H1 (cell line): Measurements from ENCODE around the gene KCNA5. TPM values are rescaled to one million over a fixed set of nuclear protein-coding genes. Genes with fewer than 3 reads are reported as not detected.

Experiments used
- CTCF ChIA-PET: fragments of 300-600 bp; sonication (Branson Sonifier 250); formaldehyde crosslinking; loops from one replicate; lab custom pipeline; 2021; ENCODE audit not compliant: partially characterized antibody; lab: Charles Lee
- POLR2A ChIA-PET: fragments of 300-600 bp; sonication (Branson Sonifier 250); formaldehyde crosslinking; loops from one replicate; lab custom pipeline; 2021; ENCODE audit warnings: inconsistent platforms; ENCODE audit not compliant: partially characterized antibody; lab: Charles Lee
- DNase-seq, 2 experiments: peaks; one replicate each; pipeline versions ENCODE4 v3.0.0 to v3.0.0-alpha.2; 2010 to 2022; ENCODE audit warnings: low spot score in 2 of 2, low read depth in 1 of 2, mixed read lengths in 1 of 2
- FAIRE-seq: peaks from 2 replicates; lab custom pipeline; 2011; peaks lifted over from hg19 to GRCh38; lab: Jason Lieb, UNC
- H2AFZ ChIP-seq: 2 replicates; pipeline ENCODE4 v1.8.1; 2012; ENCODE audit warnings: low read length, inconsistent platforms
- H2AK5ac ChIP-seq: 2 replicates; pipeline ENCODE4 v1.6.1; 2013; ENCODE audit warnings: low read depth, low read length
- H2BK120ac ChIP-seq: replicated peaks from 2 replicates; pipeline ENCODE3; 2013; ENCODE audit warnings: low read depth, low read length, inconsistent platforms
- H2BK12ac ChIP-seq: 2 replicates; pipeline ENCODE4 v1.6.1; 2013; ENCODE audit warnings: low read depth, low read length
- H2BK15ac ChIP-seq: 2 replicates; pipeline ENCODE4 v1.6.1; 2013; ENCODE audit warnings: low read length
- H2BK20ac ChIP-seq: 2 replicates; pipeline ENCODE4 v1.6.1; 2013; ENCODE audit warnings: low read length
- H2BK5ac ChIP-seq: 2 replicates; pipeline ENCODE4 v1.6.1; 2013; ENCODE audit warnings: low read depth, low read length
- H3K14ac ChIP-seq: 2 replicates; pipeline ENCODE4 v1.6.1; 2013; ENCODE audit warnings: inconsistent platforms; ENCODE audit not compliant: insufficient read length
- H3K18ac ChIP-seq: 2 replicates; pipeline ENCODE4 v1.6.1; 2013; ENCODE audit warnings: low read length; ENCODE audit errors: extremely low read depth
- H3K23ac ChIP-seq: 2 replicates; pipeline ENCODE4 v1.6.1; 2013; ENCODE audit warnings: inconsistent platforms; ENCODE audit not compliant: insufficient read length
- H3K23me2 ChIP-seq: 2 replicates; pipeline ENCODE4 v1.6.1; 2013; ENCODE audit warnings: low read depth, low read length
- H3K27ac ChIP-seq: 2 replicates; pipeline ENCODE4 v1.6.1; 2011; ENCODE audit warnings: low read depth, low read length, inconsistent platforms
- H3K27me3 ChIP-seq, 4 experiments: replicated peaks in 1 of 4; 1 replicate in 1 of 4; 2 replicates in 3 of 4; pipeline versions ENCODE4 v1.6.1 to v1.8.1; 2011 to 2013; ENCODE audit warnings: low read length in 3 of 4, mild to moderate bottlenecking in 3 of 4, inconsistent platforms in 2 of 4, mixed read lengths in 2 of 4, moderate library complexity in 1 of 4; ENCODE audit not compliant: control insufficient read depth in 3 of 4, insufficient read depth in 3 of 4; ENCODE audit errors: extremely low read depth in 1 of 4
- H3K36me3 ChIP-seq, 4 experiments: 2 replicates each; pipeline versions ENCODE4 v1.6.1 to v1.8.1; 2011 to 2013; ENCODE audit warnings: mild to moderate bottlenecking in 4 of 4, low read length in 3 of 4, moderate library complexity in 2 of 4, control low read depth in 1 of 4, inconsistent platforms in 1 of 4; ENCODE audit not compliant: insufficient read depth in 4 of 4, control insufficient read depth in 2 of 4
- H3K4ac ChIP-seq: replicated peaks from 2 replicates; pipeline ENCODE3; 2013; ENCODE audit warnings: low read length, low read depth, mixed read lengths, inconsistent platforms; ENCODE audit not compliant: insufficient read length
- H3K4me1 ChIP-seq, 4 experiments: replicated peaks in 1 of 4; 1 replicate in 1 of 4; 2 replicates in 3 of 4; pipeline versions ENCODE4 v1.6.1 to v1.8.1; 2011 to 2013; ENCODE audit warnings: low read length in 3 of 4, inconsistent platforms in 2 of 4, mixed read lengths in 1 of 4; ENCODE audit not compliant: insufficient read depth in 4 of 4, control insufficient read depth in 3 of 4
- H3K4me2 ChIP-seq, 2 experiments: 2 replicates each; pipeline versions ENCODE4 v1.6.1 to v1.8.1; 2011 to 2013; ENCODE audit warnings: low read depth in 2 of 2, low read length in 2 of 2, control low read depth in 1 of 2, inconsistent platforms in 1 of 2, mild to moderate bottlenecking in 1 of 2; ENCODE audit not compliant: insufficient read depth in 1 of 2
- H3K4me3 ChIP-seq, 4 experiments: fragments of 200-600, 300-600 bp in 1 of 4; sonication (generic), shearing (Covaris generic), sonication (Bioruptor Twin) in 1 of 4; 2 replicates each; pipeline versions ENCODE4 v1.5.1 to v1.8.1; 2011 to 2016; ENCODE audit warnings: low read length in 4 of 4, low read depth in 3 of 4, control low read depth in 2 of 4, inconsistent platforms in 2 of 4, mild to moderate bottlenecking in 2 of 4, mixed read lengths in 1 of 4, moderate library complexity in 1 of 4; ENCODE audit not compliant: insufficient read depth in 2 of 4; ENCODE audit errors: extremely low read depth in 1 of 4
- H3K56ac ChIP-seq: replicated peaks from 2 replicates; pipeline ENCODE3; 2013; ENCODE audit warnings: low read depth, mild to moderate bottlenecking, mixed read lengths, low read length, inconsistent platforms; ENCODE audit not compliant: insufficient read length
- H3K79me1 ChIP-seq: 2 replicates; pipeline ENCODE4 v1.6.1; 2013; ENCODE audit warnings: low read depth, low read length, control low read depth
- H3K79me2 ChIP-seq, 2 experiments: 2 replicates each; pipeline versions ENCODE4 v1.6.1 to v1.8.1; 2012 to 2013; ENCODE audit warnings: low read length in 2 of 2, mild to moderate bottlenecking in 2 of 2, inconsistent platforms in 1 of 2; ENCODE audit not compliant: insufficient read depth in 2 of 2, control insufficient read depth in 1 of 2
- H3K9ac ChIP-seq, 4 experiments: replicated peaks in 1 of 4; 1 replicate in 1 of 4; 2 replicates in 3 of 4; pipeline versions ENCODE4 v1.6.1 to v1.8.1; 2011 to 2013; ENCODE audit warnings: low read depth in 3 of 4, low read length in 3 of 4, control low read depth in 2 of 4, mild to moderate bottlenecking in 2 of 4, moderate library complexity in 2 of 4, inconsistent platforms in 1 of 4; ENCODE audit errors: extremely low read depth in 1 of 4
- H3K9me3 ChIP-seq, 2 experiments: 2 replicates each; pipeline versions ENCODE4 v1.6.1 to v1.8.1; 2012 to 2013; ENCODE audit warnings: mild to moderate bottlenecking in 2 of 2, moderate library complexity in 2 of 2, control low read depth in 1 of 2, inconsistent platforms in 1 of 2, low read depth in 1 of 2, low read length in 1 of 2, mixed read lengths in 1 of 2; ENCODE audit not compliant: insufficient read depth in 2 of 2
- H4K20me1 ChIP-seq, 2 experiments: replicated peaks in 1 of 2; 2 replicates each; pipeline versions ENCODE3 to v1.8.1; 2011 to 2013; ENCODE audit warnings: inconsistent platforms in 2 of 2, low read length in 2 of 2, mild to moderate bottlenecking in 1 of 2; ENCODE audit not compliant: insufficient read depth in 2 of 2, control insufficient read depth in 1 of 2
- H4K5ac ChIP-seq: 2 replicates; pipeline ENCODE4 v1.6.1; 2013; ENCODE audit warnings: low read length, low read depth, mixed read lengths, inconsistent platforms; ENCODE audit not compliant: insufficient read length
- H4K8ac ChIP-seq: 2 replicates; pipeline ENCODE4 v1.8.0; 2013; ENCODE audit warnings: mild to moderate bottlenecking, moderate library complexity, low read length, inconsistent platforms; ENCODE audit not compliant: insufficient read depth; ENCODE audit errors: extremely low read depth
- H4K91ac ChIP-seq: replicated peaks from 2 replicates; pipeline ENCODE3; 2013; ENCODE audit warnings: low read length, mixed read lengths, inconsistent platforms; ENCODE audit not compliant: insufficient read length
- CHD1 ChIP-seq: IDR thresholded peaks from 2 replicates; pipeline ENCODE4 v1.6.1; 2012; ENCODE audit warnings: low read depth, low read length, improper control_type of control experiment
- GABPA ChIP-seq: IDR thresholded peaks from 2 replicates; pipeline ENCODE4 v1.6.1; 2011; ENCODE audit warnings: mild to moderate bottlenecking, low read length, moderate library complexity, borderline replicate concordance; ENCODE audit not compliant: insufficient read depth
- JUN ChIP-seq: IDR thresholded peaks from 2 replicates; pipeline ENCODE4 v1.6.1; 2011; ENCODE audit warnings: low read depth, mild to moderate bottlenecking, improper control_type of control experiment, low read length
- JUND ChIP-seq: IDR thresholded peaks from 2 replicates; pipeline ENCODE4 v1.6.1; 2011; ENCODE audit warnings: mild to moderate bottlenecking, improper control_type of control experiment, low read length
- RAD21 ChIP-seq, 2 experiments: IDR thresholded peaks in 1 of 2; conservative IDR thresholded peaks in 1 of 2; 2 replicates each; pipeline ENCODE4 v1.6.1; 2011; ENCODE audit warnings: low read depth in 2 of 2, low read length in 2 of 2, improper control_type of control experiment in 1 of 2, inconsistent platforms in 1 of 2, mild to moderate bottlenecking in 1 of 2, moderate library complexity in 1 of 2
- SIN3A ChIP-seq, 2 experiments: IDR thresholded peaks in 1 of 2; conservative IDR thresholded peaks in 1 of 2; 2 replicates each; pipeline ENCODE4 v1.6.1; 2011 to 2012; ENCODE audit warnings: low read length in 2 of 2, improper control_type of control experiment in 1 of 2, low read depth in 1 of 2, mild to moderate bottlenecking in 1 of 2
- TCF12 ChIP-seq: IDR thresholded peaks from 2 replicates; pipeline ENCODE4 v1.6.1; 2011; ENCODE audit warnings: low read depth, mild to moderate bottlenecking, low read length
- WGBS, 2 experiments: shearing (Covaris generic) in 1 of 2; methylation state at CpG; one replicate each; pipeline versions ENCODE4 v1.1.6 to v1.1.7; 2013 to 2015; ENCODE audit warnings: low lambda C conversion rate in 2 of 2, mixed read lengths in 2 of 2, inconsistent platforms in 1 of 2, low coverage in 1 of 2, missing lambda C conversion rate in 1 of 2; ENCODE audit not compliant: insufficient replicate concordance in 2 of 2, insufficient coverage in 1 of 2, insufficient read length in 1 of 2; ENCODE audit errors: extremely low coverage in 1 of 2, missing lambda C conversion rate in 1 of 2; 5-methylcytosine and 5-hydroxymethylcytosine counted together
- polyA plus RNA-seq, 7 experiments: library from polyadenylated mRNA; depleted of rRNA in 3 of 7; stranded (reverse) in 5 of 7; unstranded in 2 of 7; fragments of >200 nt in 5 of 7; fragments of 200-250 nt in 2 of 7; gene quantifications; 1 replicate in 5 of 7; 2 replicates in 1 of 7; 4 replicates in 1 of 7; pipeline versions ENCODE4 v1.2.1 to v1.2.3, GENCODE V29; 2011 to 2013; ENCODE audit warnings: missing spikeins in 2 of 7, mixed read lengths in 2 of 7
- total RNA-seq: library from RNA; stranded (reverse); fragmentation: NEBNext Ultra II Directional; extraction: Animal tissue kit (Norgen Biotek cat#: 25700); gene quantifications from 2 replicates; pipeline ENCODE4 v1.2.1, GENCODE V29; 2021
- TF ChIP-seq, protein P1 (sequence below): IDR thresholded peaks from 2 replicates; pipeline ENCODE4 v1.6.1; 2012; ENCODE audit warnings: inconsistent platforms

KCNA5 gene
- total and polyA plus RNA-seq, 2 of the 8 experiments (the other 6 are each of a cell fraction or from before 2014, with no cell fraction given) = 0.20 to 0.29 TPM

GRCh38 chr12:5003025-5003666 is 40.5 kb upstream of the KCNA5 start:
- Histone ChIP-seq H3K4me3 (no peak overlapping the region), H3K79me1 (no peaks in the 10 kb centered on the region), H2AFZ (no peak overlapping the region), H3K14ac (no peak overlapping the region), H3K18ac (no peak overlapping the region), H4K91ac (no peak overlapping the region), H3K9ac (no peak overlapping the region), H4K8ac (no peak overlapping the region), H3K23ac (no peak overlapping the region), H4K5ac (no peak overlapping the region), H2BK20ac (0 out of 2 replicates have a peak overlapping the region, but pooled peaks have one; percentile 37), H3K27me3 (no peaks in the 10 kb centered on the region), H3K36me3 (no peaks in the 10 kb centered on the region), H2BK120ac (no peak overlapping the region), H2BK12ac (no peak overlapping the region), H3K4ac (no peak overlapping the region), H3K79me2 (no peaks in the 10 kb centered on the region), H3K4me1 (peaks cover 0 to 7% (median 0%) of the 10 kb centered on the region in 4 experiments; a peak in 1 of 7 replicates), H3K27ac (no peak overlapping the region), H2BK5ac (no peak overlapping the region), H3K23me2 (no peaks in the 10 kb centered on the region), H2AK5ac (no peak overlapping the region), H2BK15ac (no peak overlapping the region), H4K20me1 (no peaks in the 10 kb centered on the region), H3K9me3 (no peaks in the 10 kb centered on the region), H3K56ac (no peak overlapping the region), H3K4me2 (no peak overlapping the region)
- peak; percentile 88 for FAIRE-seq
- POLR2A ChIA-PET = no interaction called here
- DNase-seq = peak; percentile 54 to 85
- CTCF ChIA-PET = interaction anchor here (0.8 to 3.6 kb wide), 10 partner anchors 10 to 179 kb away, joined by 3 to 76 read pairs (median 3); no protein-coding TSS in a partner anchor
- whole genome bisulfite sequencing, 2 experiments = 26% methylated on average over 9 of the region's 9 CpGs; no CpG with 5 or more reads in 1 of the 2 experiments
- TF ChIP-seq RAD21 (IDR thresholded peaks at IDR 0.05 in 1 of 2, conservative IDR thresholded peaks at IDR 0.05 in 1 of 2; ENCODE audit: low read depth in 2 of 2, low read length in 2 of 2) (peak; percentile 100), SIN3A (conservative IDR thresholded peaks at IDR 0.05 in 1 of 2, IDR thresholded peaks at IDR 0.05 in 1 of 2; ENCODE audit: low read depth in 1 of 2, low read length in 2 of 2) (0 out of 4 replicates have a peak, but pooled peaks of 1 of the 2 experiments have one; percentile 19), JUN (no peak), TCF12 (no peak), GABPA (no peak), JUND (peak; percentile 33; the same call in 1 of the 2 replicates), CHD1 (no peak)
- TF ChIP-seq, protein P1, sequence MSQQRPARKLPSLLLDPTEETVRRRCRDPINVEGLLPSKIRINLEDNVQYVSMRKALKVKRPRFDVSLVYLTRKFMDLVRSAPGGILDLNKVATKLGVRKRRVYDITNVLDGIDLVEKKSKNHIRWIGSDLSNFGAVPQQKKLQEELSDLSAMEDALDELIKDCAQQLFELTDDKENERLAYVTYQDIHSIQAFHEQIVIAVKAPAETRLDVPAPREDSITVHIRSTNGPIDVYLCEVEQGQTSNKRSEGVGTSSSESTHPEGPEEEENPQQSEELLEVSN = no peak
